ENCODE data around the gene TOM1.

Gene TOM1

DNA sequence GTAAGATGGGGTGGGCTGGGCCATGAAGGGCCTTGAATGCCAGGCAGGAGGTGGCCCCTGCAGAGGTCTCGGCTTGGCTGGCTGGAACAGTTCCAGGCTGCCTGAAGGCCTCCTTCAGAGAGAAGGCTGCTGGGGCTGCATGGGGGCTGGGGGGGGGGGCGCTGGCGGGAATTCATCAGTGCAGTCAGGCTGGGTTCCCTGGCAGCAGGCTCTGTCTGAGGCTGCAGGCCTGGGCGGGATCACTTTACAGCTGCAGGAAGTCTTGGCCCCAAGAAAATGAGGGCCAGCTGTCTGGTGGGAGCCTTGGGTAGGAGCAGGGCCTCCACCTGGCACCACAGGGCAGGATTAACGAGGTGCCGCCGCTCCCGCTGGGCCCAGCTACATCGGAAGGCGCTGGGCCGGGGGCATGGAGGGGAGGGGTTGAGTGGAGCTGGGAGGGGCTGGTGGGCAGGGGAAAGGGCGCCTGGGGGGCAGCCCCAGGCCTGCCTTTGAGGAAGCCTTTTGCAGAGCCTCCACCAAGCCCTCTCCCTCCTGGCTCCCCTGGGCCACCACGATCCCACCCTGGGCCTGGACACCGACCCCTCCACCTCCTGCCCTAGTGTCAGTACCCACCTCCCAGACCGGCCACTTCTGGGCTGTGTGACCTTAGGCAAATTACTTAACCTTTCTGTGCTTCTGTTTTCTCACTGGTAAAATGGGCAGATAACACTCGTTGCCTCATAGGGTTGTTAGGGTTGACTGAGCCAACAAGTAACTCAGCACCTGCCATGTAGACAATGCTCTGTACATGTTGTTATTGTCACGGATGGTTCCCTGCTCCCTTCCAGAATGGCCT is 50.2 kb downstream of the TOM1 start:
- peak overlapping the region; percentile 22 for H3K4me3 ChIP-seq (ENCODE audit: low read length, poor library complexity, severe bottlenecking)
- H2AFZ ChIP-seq (ENCODE audit: low read length) = peak overlapping the region; percentile 43; the same call in 1 of the 2 replicates
- H3K9ac ChIP-seq (ENCODE audit: low read depth, low read length, poor library complexity, severe bottlenecking) = peak overlapping the region; percentile 65
- no peaks in the 10 kb centered on the region for H3K27me3 ChIP-seq (ENCODE audit: insufficient read depth, low read length, poor library complexity, severe bottlenecking)
- H3F3A ChIP-seq (ENCODE audit: low read depth) = no peaks in the 10 kb centered on the region
- H3K4me2 ChIP-seq (ENCODE audit: low read depth, low read length, poor library complexity, severe bottlenecking) = peak overlapping the region; percentile 75
- TF ChIP-seq CTCF (conservative IDR thresholded peaks at IDR 0.05; ENCODE audit: low read length) (no peak), EZH2phosphoT487 (IDR thresholded peaks at IDR 0.05; ENCODE audit: borderline replicate concordance) (no peak)
- H3K79me2 ChIP-seq (ENCODE audit: insufficient read depth, low read length) = no peaks in the 10 kb centered on the region
- H3K9me2 ChIP-seq (replicated peaks; ENCODE audit: low read depth, low read length) = no peaks in the 10 kb centered on the region
- no peaks in the 10 kb centered on the region for H4K20me1 ChIP-seq (ENCODE audit: insufficient read depth, low read length, poor library complexity, severe bottlenecking)
- H3K9me3 ChIP-seq (ENCODE audit: insufficient read depth, low read depth, low read length) = no peaks in the 10 kb centered on the region
- H3K36me3 ChIP-seq (ENCODE audit: insufficient read depth, low read length) = no peaks in the 10 kb centered on the region; the same call in 1 of the 2 replicates
- peaks cover 21% of the 10 kb centered on the region for H3K4me1 ChIP-seq (ENCODE audit: insufficient read depth, low read length, poor library complexity, severe bottlenecking)

DNA sequence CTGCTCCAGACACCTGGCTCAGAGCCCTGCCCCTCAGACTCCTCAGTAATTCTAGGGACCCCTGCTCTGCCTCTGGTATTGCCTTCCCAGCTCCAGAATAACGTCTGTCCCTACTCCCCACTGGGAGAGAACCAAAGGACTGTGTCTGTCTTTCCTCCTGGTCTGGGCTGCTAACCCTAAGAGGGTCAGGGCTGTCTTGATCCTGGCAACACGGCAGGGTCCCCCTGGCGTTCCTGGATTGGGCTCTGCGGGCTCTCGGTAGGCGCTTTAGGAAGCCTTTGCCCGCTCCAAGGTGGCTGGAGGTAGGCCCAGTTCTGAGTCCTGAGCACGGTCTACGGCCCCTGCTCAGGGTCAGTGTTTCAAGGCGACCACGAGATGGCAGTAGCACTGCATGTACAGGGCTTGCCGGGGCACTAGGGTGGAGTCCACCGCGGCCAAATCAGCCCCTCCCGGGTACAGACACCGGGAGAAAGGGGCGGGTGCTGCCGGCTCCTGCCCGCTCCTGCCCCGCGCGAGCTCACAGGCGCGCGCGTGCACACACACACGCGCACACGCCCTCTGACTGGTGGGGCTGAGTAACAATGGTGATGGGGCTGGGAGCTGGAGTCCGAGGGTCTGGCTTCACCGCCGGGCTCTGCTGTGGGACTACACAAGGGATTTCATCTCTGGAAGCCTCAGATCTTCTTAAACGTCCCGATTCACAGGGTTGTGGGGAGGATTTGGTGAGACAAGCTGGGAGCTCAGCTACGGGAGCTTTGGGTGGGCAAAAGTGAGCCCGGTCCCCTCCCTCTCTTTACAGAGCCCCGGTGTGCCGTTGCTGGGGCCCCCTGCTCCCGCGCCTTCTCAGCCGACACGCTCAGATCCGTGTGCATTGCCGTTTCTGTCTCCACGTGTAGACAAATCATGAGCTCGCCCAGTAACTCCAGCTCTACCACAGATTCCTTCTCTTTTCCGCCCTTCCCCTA is 51.1 kb downstream of the TOM1 start:
- peak overlapping the region; percentile 91 for H2AFZ ChIP-seq (ENCODE audit: low read length)
- H3K4me2 ChIP-seq (ENCODE audit: low read depth, low read length, poor library complexity, severe bottlenecking) = peak overlapping the region; percentile 75
- no peaks in the 10 kb centered on the region for H4K20me1 ChIP-seq (ENCODE audit: insufficient read depth, low read length, poor library complexity, severe bottlenecking)
- H3K9me2 ChIP-seq (replicated peaks; ENCODE audit: low read depth, low read length) = no peaks in the 10 kb centered on the region
- no peaks in the 10 kb centered on the region for H3K79me2 ChIP-seq (ENCODE audit: insufficient read depth, low read length)
- no peaks in the 10 kb centered on the region; the same call in 1 of the 2 replicates for H3K36me3 ChIP-seq (ENCODE audit: insufficient read depth, low read length)
- peak; percentile 71 for TF ChIP-seq CTCF (conservative IDR thresholded peaks at IDR 0.05; ENCODE audit: low read length)
- TF ChIP-seq EZH2phosphoT487 (IDR thresholded peaks at IDR 0.05; ENCODE audit: borderline replicate concordance) = no peak
- H3F3A ChIP-seq (ENCODE audit: low read depth) = no peaks in the 10 kb centered on the region
- peaks cover 21% of the 10 kb centered on the region for H3K4me1 ChIP-seq (ENCODE audit: insufficient read depth, low read length, poor library complexity, severe bottlenecking)
- H3K27me3 ChIP-seq (ENCODE audit: insufficient read depth, low read length, poor library complexity, severe bottlenecking) = no peaks in the 10 kb centered on the region
- H3K9ac ChIP-seq (ENCODE audit: low read depth, low read length, poor library complexity, severe bottlenecking) = peak overlapping the region; percentile 65
- H3K4me3 ChIP-seq (ENCODE audit: low read length, poor library complexity, severe bottlenecking) = peak overlapping the region; percentile 71
- H3K9me3 ChIP-seq (ENCODE audit: insufficient read depth, low read depth, low read length) = no peaks in the 10 kb centered on the region

DNA sequence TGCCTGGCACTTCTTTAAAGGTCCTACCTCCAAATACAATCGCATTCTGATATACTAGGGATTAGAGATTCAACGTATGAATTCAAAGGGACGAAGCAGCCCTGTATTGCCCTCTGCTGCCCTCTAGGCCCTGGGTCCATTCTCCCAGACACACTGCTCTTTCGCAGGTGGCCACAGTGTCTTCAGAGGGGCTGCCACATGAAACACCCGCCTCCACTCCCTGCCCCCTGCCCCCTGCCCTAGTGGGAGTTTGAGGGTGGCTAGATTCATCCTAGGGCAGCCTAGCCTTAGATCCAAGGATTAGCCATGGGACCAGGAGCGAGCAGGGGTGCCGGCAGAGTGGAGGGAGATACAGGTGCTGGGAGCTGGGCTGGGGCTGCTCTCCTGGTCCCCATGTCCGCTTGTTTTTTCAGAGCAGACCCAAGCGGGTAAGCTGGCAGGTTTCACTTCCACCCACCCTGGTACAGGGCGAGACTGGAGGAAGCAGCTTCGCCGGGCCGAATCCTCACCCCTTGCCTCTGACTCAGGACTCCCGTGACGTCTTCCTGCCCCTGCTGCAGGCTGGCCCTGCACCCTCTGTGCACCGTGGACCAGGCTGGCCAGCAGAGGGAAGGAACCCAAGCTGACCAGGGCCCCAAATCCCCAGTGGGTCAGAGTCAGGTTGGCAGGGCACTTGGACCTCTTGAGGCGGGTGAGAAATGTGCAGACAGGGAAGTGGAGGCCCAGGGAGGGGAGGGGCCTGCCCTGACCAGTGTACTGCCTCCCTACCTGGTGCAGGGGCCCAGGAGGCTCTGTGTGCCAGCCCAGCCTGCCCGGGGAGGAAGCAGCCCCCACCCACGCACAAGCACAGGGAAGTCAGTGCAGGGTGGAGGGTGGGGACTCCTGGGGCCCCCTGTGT is 52.8 kb downstream of the TOM1 start:
- no peak overlapping the region for H3K4me3 ChIP-seq (ENCODE audit: low read length, poor library complexity, severe bottlenecking)
- no peaks in the 10 kb centered on the region for H3F3A ChIP-seq (ENCODE audit: low read depth)
- no peaks in the 10 kb centered on the region for H3K27me3 ChIP-seq (ENCODE audit: insufficient read depth, low read length, poor library complexity, severe bottlenecking)
- H3K4me2 ChIP-seq (ENCODE audit: low read depth, low read length, poor library complexity, severe bottlenecking) = no peak overlapping the region
- H3K36me3 ChIP-seq (ENCODE audit: insufficient read depth, low read length) = no peaks in the 10 kb centered on the region; the same call in 1 of the 2 replicates
- no peaks in the 10 kb centered on the region for H3K79me2 ChIP-seq (ENCODE audit: insufficient read depth, low read length)
- peaks cover 21% of the 10 kb centered on the region for H3K4me1 ChIP-seq (ENCODE audit: insufficient read depth, low read length, poor library complexity, severe bottlenecking)
- H4K20me1 ChIP-seq (ENCODE audit: insufficient read depth, low read length, poor library complexity, severe bottlenecking) = no peaks in the 10 kb centered on the region
- H3K9ac ChIP-seq (ENCODE audit: low read depth, low read length, poor library complexity, severe bottlenecking) = no peak overlapping the region
- H2AFZ ChIP-seq (ENCODE audit: low read length) = no peak overlapping the region
- no peak for TF ChIP-seq EZH2phosphoT487 (IDR thresholded peaks at IDR 0.05; ENCODE audit: borderline replicate concordance)
- peak; percentile 57 for TF ChIP-seq CTCF (conservative IDR thresholded peaks at IDR 0.05; ENCODE audit: low read length)
- H3K9me2 ChIP-seq (replicated peaks; ENCODE audit: low read depth, low read length) = no peaks in the 10 kb centered on the region
- no peaks in the 10 kb centered on the region for H3K9me3 ChIP-seq (ENCODE audit: insufficient read depth, low read depth, low read length)
